MM.1S (cell line): ENCODE measurements around the gene LCNL1.

Experiments
- CTCF ChIP-seq: fragments of 300-600 bp; sonication (generic); IDR thresholded peaks from 2 replicates; pipeline ENCODE4 v1.5.1; 2016; ENCODE audit warnings: antibody characterized with exemption, low read length, mixed read lengths
- EZH2 ChIP-seq: fragments of 300-600 bp; sonication (generic); optimal IDR thresholded peaks from 2 replicates; pipeline ENCODE3; 2017; ENCODE audit warnings: low read depth, mild to moderate bottlenecking, antibody characterized with exemption, low read length, mixed read lengths
- EZH2phosphoT487 ChIP-seq: fragments of 300-600 bp; sonication (generic); IDR thresholded peaks from 2 replicates; pipeline ENCODE4 v1.6.1; 2018; ENCODE audit warnings: antibody characterized with exemption, low read length

DNA sequence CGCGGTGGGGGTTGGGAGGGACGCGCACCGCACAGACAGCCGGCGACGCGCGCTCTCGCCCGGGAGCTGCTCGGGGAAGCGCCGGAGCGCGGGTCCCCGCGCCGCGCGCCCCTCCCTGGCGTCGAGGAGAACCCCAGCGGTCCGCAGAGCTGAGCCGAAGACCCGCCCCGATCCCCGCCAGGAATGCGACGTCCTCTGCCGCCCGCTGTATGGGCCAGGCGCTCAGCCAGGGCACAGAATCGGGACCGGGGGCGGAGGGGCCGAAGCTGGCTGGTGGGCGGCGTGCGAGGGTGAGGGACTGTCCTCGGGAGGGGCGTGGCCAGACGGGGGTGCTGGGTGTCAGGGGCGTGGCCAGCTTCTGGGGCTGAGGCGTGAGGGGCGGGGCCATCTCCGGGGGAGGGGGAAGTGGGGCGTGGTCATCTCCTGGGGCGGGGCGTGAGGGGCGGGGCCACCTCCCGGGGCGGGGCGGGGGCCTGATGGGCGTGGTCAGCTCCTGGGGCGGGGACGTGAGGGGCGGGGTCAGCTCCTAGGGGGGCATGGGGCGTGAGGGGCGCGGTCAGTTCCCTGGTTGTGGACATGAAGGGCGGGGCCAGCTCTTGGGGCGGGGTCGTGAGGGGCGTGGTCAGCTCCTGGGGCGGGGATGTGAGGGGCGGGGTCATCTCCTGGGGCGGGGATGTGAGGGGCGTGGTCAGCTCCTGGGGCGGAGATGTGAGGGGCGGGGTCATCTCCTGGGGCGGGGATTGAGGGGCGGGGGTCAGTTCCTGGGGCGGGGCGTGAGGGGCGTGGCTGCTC is 4.5 kb upstream of the LCNL1 start:
- TF ChIP-seq CTCF: no peak
- TF ChIP-seq EZH2: no peak
- TF ChIP-seq EZH2phosphoT487: no peak
